ENCODE results near the gene LAMA3.

- TF ChIP-seq, protein P1, sequence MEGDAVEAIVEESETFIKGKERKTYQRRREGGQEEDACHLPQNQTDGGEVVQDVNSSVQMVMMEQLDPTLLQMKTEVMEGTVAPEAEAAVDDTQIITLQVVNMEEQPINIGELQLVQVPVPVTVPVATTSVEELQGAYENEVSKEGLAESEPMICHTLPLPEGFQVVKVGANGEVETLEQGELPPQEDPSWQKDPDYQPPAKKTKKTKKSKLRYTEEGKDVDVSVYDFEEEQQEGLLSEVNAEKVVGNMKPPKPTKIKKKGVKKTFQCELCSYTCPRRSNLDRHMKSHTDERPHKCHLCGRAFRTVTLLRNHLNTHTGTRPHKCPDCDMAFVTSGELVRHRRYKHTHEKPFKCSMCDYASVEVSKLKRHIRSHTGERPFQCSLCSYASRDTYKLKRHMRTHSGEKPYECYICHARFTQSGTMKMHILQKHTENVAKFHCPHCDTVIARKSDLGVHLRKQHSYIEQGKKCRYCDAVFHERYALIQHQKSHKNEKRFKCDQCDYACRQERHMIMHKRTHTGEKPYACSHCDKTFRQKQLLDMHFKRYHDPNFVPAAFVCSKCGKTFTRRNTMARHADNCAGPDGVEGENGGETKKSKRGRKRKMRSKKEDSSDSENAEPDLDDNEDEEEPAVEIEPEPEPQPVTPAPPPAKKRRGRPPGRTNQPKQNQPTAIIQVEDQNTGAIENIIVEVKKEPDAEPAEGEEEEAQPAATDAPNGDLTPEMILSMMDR (IDR thresholded peaks at IDR 0.05) = no peak
- no peak for TF ChIP-seq POLR2A (IDR thresholded peaks at IDR 0.05)
Observed at GRCh38 chr18:23827681-23828080, 138.4 kb downstream of the LAMA3 start.
